HUES6 (cell line): ENCODE data around the gene GRK5.
A peak's percentile ranks its signal among the peaks of the same experiment; 100 is the strongest.

Experiments
- H3K27ac ChIP-seq: 2 replicates; pipeline ENCODE4 v1.7.0; 2013; ENCODE audit warnings: low read depth, mild to moderate bottlenecking, low read length, inconsistent platforms
- H3K27me3 ChIP-seq: 2 replicates; pipeline ENCODE4 v1.6.1; 2013; ENCODE audit warnings: low read length; ENCODE audit not compliant: control insufficient read depth, insufficient read depth
- H3K36me3 ChIP-seq: 2 replicates; pipeline ENCODE4 v1.6.1; 2013; ENCODE audit warnings: low read length; ENCODE audit not compliant: control insufficient read depth, insufficient read depth
- H3K4me1 ChIP-seq: 2 replicates; pipeline ENCODE4 v1.6.1; 2013; ENCODE audit warnings: low read length; ENCODE audit not compliant: control insufficient read depth, insufficient read depth
- H3K4me3 ChIP-seq: 2 replicates; pipeline ENCODE4 v1.5.1; 2013; ENCODE audit warnings: low read depth, low read length
- H3K9ac ChIP-seq: one replicate; pipeline ENCODE4 v1.6.1; 2013; ENCODE audit warnings: mild to moderate bottlenecking, low read length
- H3K9me3 ChIP-seq: 2 replicates; pipeline ENCODE4 v1.6.1; 2013; ENCODE audit warnings: low read depth, low read length; ENCODE audit not compliant: control insufficient read depth, insufficient read depth

The GRK5 gene

DNA sequence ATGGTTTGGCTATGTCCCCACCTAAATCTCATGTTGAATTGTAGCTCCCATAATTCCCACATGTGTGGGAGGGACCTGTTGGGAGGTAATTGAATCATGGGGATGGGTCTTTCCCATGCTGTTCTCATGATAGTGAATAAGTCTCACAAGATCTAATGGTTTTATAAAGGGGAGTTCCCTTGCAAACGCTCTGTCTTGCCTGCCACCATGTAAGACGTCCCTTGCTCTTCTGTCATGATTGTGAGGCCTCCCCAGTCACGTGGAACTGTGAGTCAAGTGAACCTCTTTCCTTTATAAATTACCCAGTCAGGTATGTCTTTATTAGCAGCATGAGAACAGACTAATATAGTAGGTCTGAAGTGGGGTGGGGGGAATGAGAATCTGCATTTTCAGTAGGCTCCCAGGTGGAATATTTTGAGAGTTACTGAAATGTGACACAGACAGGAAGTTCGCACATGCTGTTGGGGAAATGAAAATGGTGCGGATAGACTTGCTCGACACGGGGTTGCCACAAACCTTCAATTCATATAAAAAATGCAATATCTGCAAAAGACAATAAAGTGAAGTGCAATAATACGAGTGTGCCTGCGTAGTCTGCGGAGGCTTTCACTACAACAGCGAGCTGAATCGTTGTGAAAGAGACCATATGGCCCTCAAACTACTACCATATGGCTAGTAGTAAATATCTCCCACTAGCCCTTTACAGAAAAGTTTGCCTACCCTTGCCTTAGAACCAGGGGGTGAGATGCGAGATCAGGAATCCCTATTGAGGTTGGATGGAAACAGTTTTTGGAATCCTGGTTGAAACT is 166.1 kb downstream of the GRK5 start:
- Histone ChIP-seq H3K4me3 (no peak overlapping the region), H3K9me3 (no peaks in the 10 kb centered on the region), H3K27ac (no peak overlapping the region), H3K9ac (no peak overlapping the region), H3K36me3 (no peaks in the 10 kb centered on the region), H3K4me1 (peaks cover 16% of the 10 kb centered on the region; the same call in 1 of the 2 replicates), H3K27me3 (no peaks in the 10 kb centered on the region)

- H3K36me3 ChIP-seq: no peaks in the 10 kb centered on the region
- no peaks in the 10 kb centered on the region for H3K9me3 ChIP-seq
- no peak overlapping the region for H3K27ac ChIP-seq
- H3K9ac ChIP-seq: no peak overlapping the region
- no peak overlapping the region for H3K4me3 ChIP-seq
- no peaks in the 10 kb centered on the region for H3K27me3 ChIP-seq
- peaks cover 16% of the 10 kb centered on the region; the same call in 1 of the 2 replicates for H3K4me1 ChIP-seq
Observed at GRCh38 chr10:119374236-119374635, 166.9 kb downstream of the GRK5 start.

DNA sequence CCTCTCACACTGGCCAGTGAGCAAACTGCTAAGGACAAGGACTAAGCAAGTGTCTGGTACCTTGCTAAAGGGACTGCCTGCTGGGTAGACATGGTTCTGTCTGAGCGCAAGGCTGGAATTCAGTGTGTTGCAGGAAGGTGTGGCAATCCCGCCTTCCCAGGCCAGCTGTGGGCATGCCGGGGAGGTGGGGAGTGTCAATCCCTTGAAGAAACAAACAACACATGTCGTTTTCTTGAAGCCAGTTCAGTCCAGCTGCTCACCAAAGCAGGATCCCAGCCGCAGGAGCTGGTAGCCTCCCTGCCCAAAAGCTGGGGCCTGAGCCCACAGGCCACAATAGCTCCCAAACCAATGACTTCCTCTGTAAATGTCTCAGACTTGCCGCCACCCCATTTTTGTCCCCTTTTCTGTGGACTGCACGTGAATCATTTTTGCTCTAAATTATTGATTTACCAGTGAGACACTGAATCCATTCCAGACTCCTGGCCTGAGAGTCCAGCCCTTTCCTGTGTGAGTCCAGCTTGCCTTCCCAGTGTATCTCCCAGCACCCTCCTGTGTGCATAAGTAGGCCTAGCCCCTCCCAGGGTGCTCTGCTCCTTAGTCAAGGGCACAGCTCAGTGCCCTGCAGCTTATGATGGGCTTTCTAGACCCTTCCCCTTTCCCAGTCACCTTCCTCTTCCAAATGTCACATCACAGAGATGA is 168.4 kb downstream of the GRK5 start:
- Histone ChIP-seq H3K27me3 (no peaks in the 10 kb centered on the region), H3K4me3 (no peak overlapping the region), H3K9me3 (no peaks in the 10 kb centered on the region), H3K9ac (peak overlapping the region; percentile 10), H3K36me3 (no peaks in the 10 kb centered on the region), H3K4me1 (peaks cover 16% of the 10 kb centered on the region; the same call in 1 of the 2 replicates), H3K27ac (no peak overlapping the region)

DNA sequence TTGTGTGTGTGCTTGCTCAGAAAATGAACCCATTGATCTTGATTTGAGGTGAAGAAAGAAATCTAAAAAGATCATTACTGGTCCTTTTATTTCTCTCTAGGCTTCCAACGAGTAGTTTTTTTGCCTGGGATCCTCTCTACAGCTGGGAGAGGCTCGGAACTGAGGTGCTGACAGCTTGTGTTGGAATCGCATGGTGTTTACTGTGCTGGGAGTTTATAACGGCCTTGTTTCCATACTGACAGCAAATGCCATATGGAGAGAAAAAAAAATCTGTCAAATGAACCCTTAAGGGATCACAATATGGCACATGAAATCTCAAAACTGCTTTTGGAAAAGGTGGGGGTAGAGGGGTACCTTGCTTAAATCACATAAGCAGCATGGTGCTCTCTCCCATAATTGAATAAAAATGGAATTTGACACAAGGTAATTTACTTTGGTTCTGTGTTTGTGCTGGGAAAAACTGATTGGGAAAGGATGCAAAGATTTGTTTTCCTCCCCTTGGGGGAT is 170.1 kb downstream of the GRK5 start:
- no peak overlapping the region for H3K4me3 ChIP-seq
- H3K4me1 ChIP-seq: peaks cover 11% of the 10 kb centered on the region; the same call in 1 of the 2 replicates
- no peaks in the 10 kb centered on the region for H3K9me3 ChIP-seq
- H3K36me3 ChIP-seq: no peaks in the 10 kb centered on the region
- no peaks in the 10 kb centered on the region for H3K27me3 ChIP-seq
- no peak overlapping the region for H3K9ac ChIP-seq
- H3K27ac ChIP-seq: no peak overlapping the region

DNA sequence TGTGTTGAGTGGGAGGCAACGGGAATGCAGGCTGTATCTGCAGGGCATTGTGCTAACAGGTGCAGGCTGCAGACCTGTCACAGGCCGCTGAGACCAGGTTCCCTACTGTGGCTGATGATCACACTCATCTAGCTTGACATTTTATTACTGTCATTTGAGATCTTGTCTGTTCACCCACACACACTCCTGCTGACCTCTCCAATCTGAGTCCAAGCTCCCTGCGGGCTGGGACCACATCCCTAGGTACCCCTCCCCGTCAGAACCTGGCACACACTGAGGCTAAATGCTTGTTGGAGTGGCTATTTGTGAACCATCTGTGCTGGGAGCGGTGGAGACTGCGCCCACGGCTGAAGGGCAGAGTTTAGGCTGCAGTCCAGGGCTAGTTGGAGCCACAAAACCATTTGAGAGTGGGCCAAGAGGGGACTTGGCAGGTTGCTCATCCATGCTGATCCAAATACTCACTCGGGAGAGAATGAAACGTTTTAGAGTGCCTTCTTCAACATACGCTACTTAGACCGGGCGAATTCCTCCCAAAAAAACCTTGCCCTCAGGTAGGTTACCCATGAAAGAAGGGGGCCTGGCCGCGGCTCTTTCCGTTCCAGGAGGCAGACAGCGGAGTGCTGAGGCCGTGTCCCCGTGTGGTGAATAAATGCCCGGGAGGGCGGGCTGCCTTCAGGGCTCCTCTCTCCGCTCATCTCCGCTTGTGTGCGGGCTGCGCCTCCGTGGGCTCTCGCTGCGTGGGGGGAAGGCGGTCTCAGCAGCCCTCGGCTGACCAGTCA is 170.8 kb downstream of the GRK5 start:
- Histone ChIP-seq H3K9me3 (no peaks in the 10 kb centered on the region), H3K9ac (no peak overlapping the region), H3K4me3 (no peak overlapping the region), H3K36me3 (no peaks in the 10 kb centered on the region), H3K4me1 (peaks cover 11% of the 10 kb centered on the region; the same call in 1 of the 2 replicates), H3K27me3 (no peaks in the 10 kb centered on the region), H3K27ac (no peak overlapping the region)

GRCh38 chr10:119378737-119379067 is 171.3 kb downstream of the GRK5 start:
- Histone ChIP-seq H3K4me3 (no peak overlapping the region), H3K9me3 (no peaks in the 10 kb centered on the region), H3K27ac (no peak overlapping the region), H3K36me3 (no peaks in the 10 kb centered on the region), H3K27me3 (no peaks in the 10 kb centered on the region), H3K4me1 (peaks cover 11% of the 10 kb centered on the region; the same call in 1 of the 2 replicates), H3K9ac (no peak overlapping the region)

DNA sequence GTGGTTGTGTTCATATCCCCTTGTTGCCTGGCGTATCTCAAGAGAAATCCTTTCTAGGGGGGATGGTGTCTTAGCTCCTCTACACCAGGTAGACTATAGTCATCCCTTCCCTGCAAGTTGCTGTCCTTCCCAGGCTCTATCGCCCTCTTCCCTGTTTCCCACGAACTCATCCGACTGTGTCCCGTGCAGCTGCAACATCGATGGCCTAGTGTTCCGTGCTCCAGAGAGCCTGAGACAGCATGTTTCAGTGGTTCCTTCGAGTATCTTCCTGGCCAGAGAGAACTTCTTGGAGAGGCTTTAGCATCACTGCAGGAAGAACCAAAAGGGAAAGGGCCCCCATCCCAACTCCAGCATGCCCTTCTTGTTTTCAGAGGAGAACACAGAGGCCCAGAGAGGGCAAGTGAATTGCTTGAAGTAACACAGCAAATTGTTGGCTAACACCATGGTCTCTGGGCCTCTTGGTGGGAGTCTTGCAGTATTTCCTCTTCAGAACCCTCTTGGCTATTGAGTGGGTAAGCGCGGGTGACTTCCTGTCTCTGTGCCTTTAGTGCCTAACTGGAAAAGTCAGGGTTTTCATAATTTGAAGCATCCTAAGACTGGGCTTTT is 172.2 kb downstream of the GRK5 start:
- Histone ChIP-seq H3K36me3 (no peaks in the 10 kb centered on the region), H3K4me3 (no peak overlapping the region), H3K4me1 (peaks cover 11% of the 10 kb centered on the region; the same call in 1 of the 2 replicates), H3K9ac (no peak overlapping the region), H3K27me3 (no peaks in the 10 kb centered on the region), H3K27ac (no peak overlapping the region), H3K9me3 (no peaks in the 10 kb centered on the region)

GRCh38 chr10:119383174-119383856 is 175.9 kb downstream of the GRK5 start:
- no peak overlapping the region for H3K4me3 ChIP-seq
- H3K27ac ChIP-seq: no peak overlapping the region
- no peaks in the 10 kb centered on the region for H3K27me3 ChIP-seq
- H3K9me3 ChIP-seq: no peaks in the 10 kb centered on the region
- no peak overlapping the region for H3K9ac ChIP-seq
- H3K36me3 ChIP-seq: no peaks in the 10 kb centered on the region
- H3K4me1 ChIP-seq: no peaks in the 10 kb centered on the region

GRCh38 chr10:119384127-119384526 is 176.8 kb downstream of the GRK5 start:
- H3K4me3 ChIP-seq: no peak overlapping the region
- peaks cover 4% of the 10 kb centered on the region; the same call in 1 of the 2 replicates for H3K9me3 ChIP-seq
- no peaks in the 10 kb centered on the region for H3K27me3 ChIP-seq
- H3K36me3 ChIP-seq: no peaks in the 10 kb centered on the region
- no peak overlapping the region for H3K27ac ChIP-seq
- H3K9ac ChIP-seq: no peak overlapping the region
- no peaks in the 10 kb centered on the region for H3K4me1 ChIP-seq

GRCh38 chr10:119386666-119387065 is 179.3 kb downstream of the GRK5 start:
- Histone ChIP-seq H3K4me1 (no peaks in the 10 kb centered on the region), H3K4me3 (no peak overlapping the region), H3K9me3 (peaks cover 4% of the 10 kb centered on the region; the same call in 1 of the 2 replicates), H3K27me3 (no peaks in the 10 kb centered on the region), H3K9ac (no peak overlapping the region), H3K36me3 (no peaks in the 10 kb centered on the region), H3K27ac (no peak overlapping the region)
